Transverse colon (tissue), 4 donors: ENCODE measurements around the gene SIRPB2. TPM values are rescaled to one million over a fixed set of nuclear protein-coding genes. Genes with fewer than 3 reads are reported as not detected.

Experiments used
- DNase-seq: peaks from one replicate; pipeline ENCODE4 v3.0.0-alpha.2; 2019
- H3K27ac ChIP-seq, 4 donors: fragments of 200-600 bp; sonication (generic); 2 replicates each; pipeline ENCODE4 v1.5.1; 2016 to 2018; ENCODE audit warnings: inconsistent platforms in 4 of 4
- H3K27me3 ChIP-seq: fragments of 200-600 bp; sonication (generic); 2 replicates; pipeline ENCODE4 v1.5.1; 2017; ENCODE audit warnings: inconsistent platforms
- H3K36me3 ChIP-seq, 4 donors: fragments of 200-600 bp; sonication (generic); 2 replicates each; pipeline ENCODE4 v1.5.1; 2017 to 2019; ENCODE audit warnings: inconsistent platforms in 4 of 4
- H3K4me1 ChIP-seq, 4 donors: fragments of 200-600 bp; sonication (generic); 2 replicates each; pipeline ENCODE4 v1.5.1; 2017 to 2020; ENCODE audit warnings: inconsistent platforms in 4 of 4
- H3K4me3 ChIP-seq, 4 donors: fragments of 200-600 bp; sonication (generic); 1 replicate in 1 of 4; 2 replicates in 3 of 4; pipeline versions ENCODE4 v1.5.1 to v1.6.1; 2017 to 2019; ENCODE audit warnings: inconsistent platforms in 4 of 4
- H3K9me3 ChIP-seq, 2 donors: fragments of 200-600 bp; sonication (generic); 2 replicates each; pipeline ENCODE4 v1.5.1; 2017 to 2019; ENCODE audit warnings: inconsistent platforms in 2 of 2
- EP300 ChIP-seq: sonication (generic); formaldehyde crosslinking; IDR thresholded peaks from one replicate; pipeline ENCODE4 v1.6.1; 2017; ENCODE audit warnings: antibody characterized with exemption, low read depth
- POLR2A ChIP-seq: fragments of 450-650 bp; IDR thresholded peaks from one replicate; pipeline ENCODE4 v1.6.1; 2016; ENCODE audit warnings: antibody characterized with exemption, mild to moderate bottlenecking, moderate library complexity
- POLR2AphosphoS5 ChIP-seq, 3 donors: sonication (generic); formaldehyde crosslinking; IDR thresholded peaks; one replicate each; pipeline ENCODE4 v1.6.1; 2016; ENCODE audit warnings: antibody characterized with exemption in 3 of 3
- WGBS, 2 donors: methylation state at CpG; one replicate each; pipeline ENCODE4 v1.1.5; 2018; ENCODE audit warnings: low coverage in 1 of 2; 5-methylcytosine and 5-hydroxymethylcytosine counted together
- in situ Hi-C, 4 donors: fragments of 200-750 bp; cut with MboI; loops; one replicate each; pipeline versions ENCODE4 v1.15.0 to v1.15.1; 2017; ENCODE audit warnings: low sequenced_read_pairs in 3 of 4, low pct_ligation_motif_present in 1 of 4, low pct_unique_long_range_greater_than_20kb in 1 of 4
- intact Hi-C: fragments of 100-400 bp; cut with DNase I; formaldehyde crosslinking; loops from one replicate; pipeline ENCODE4 v1.15.1; 2023; ENCODE audit warnings: low total_unique reads
- total RNA-seq, 4 donors: library from RNA; depleted of rRNA; stranded (reverse); fragments of >200 nt; gene quantifications; one replicate each; pipeline ENCODE4 v1.1.0, GENCODE V29; 2016
- TF ChIP-seq, protein P1 (sequence below), 5 experiments: fragments of 200-600 bp in 3 of 5; fragments of 450-650 bp in 2 of 5; sonication (generic) in 3 of 5; IDR thresholded peaks; 1 replicate in 2 of 5; 2 replicates in 3 of 5; pipeline ENCODE4 v1.5.1; 2016 to 2017; ENCODE audit warnings: antibody characterized with exemption in 5 of 5, inconsistent platforms in 3 of 5, mild to moderate bottlenecking in 2 of 5, moderate library complexity in 1 of 5

The SIRPB2 gene
- total RNA-seq, 4 donors from 2014 or later = 3.7 to 3.8 TPM; not detected in 2

DNA sequence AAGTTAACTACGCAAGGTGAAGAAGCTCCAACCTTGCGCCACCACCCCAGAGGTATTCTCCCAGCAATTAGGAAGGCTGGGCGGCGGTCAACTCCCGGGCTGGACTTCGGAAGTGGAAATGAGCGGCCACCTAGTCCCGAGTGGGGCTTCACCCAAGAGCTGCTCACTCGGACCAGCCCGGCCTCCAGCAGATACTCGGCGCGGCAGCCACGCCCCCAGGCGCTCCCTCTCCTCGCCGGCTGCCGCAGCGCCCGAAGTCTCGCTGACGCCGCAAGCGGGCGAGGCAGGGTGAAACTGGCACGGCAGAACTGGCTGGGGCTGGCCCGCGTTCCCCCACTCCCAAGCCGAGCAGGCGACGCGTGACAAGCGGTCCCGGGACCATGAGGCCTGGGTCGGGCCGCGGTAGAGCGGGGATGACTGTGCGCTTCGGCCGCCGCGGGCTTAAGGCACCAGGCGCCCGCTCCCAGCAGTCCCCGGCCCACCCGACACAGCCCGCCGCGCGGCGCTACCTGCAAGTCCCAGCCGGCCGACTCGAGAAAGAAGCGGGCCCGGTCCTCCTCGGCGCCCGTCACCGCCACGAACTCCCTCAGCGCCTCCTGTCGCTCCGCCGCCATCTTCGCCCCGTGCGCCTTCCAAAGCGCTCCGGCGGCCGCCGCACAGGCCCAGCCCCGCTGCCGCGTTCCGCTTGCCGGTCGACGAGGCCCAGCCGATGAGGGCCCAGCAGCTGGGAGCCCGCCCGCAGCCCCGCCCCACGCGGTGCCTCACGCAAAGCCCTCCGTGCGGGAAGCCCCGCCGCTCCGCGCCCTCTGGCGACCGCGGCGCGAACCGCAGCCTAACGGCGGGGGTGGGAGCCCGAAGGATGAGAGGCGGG, 24.8 kb downstream of the SIRPB2 start, which contains the start of gene NSFL1C:
Gene NSFL1C (minus strand): TSS at position 639 of the 871 bp plus-strand sequence. CDS start 25 bp downstream, at position 614.
- WGBS, 2 donors = 0% methylated on average over 91 of the region's 104 CpGs; no CpG with 5 or more reads in 1 of the 2 donors
- peak; percentile 97 for DNase-seq
- peak within 1 kb of the TSS; percentile 89 to 95 (median 92) for H3K27ac ChIP-seq
- intact Hi-C loops (loop anchor here (10.0 kb wide), 1 partner anchor 152 kb away; no protein-coding TSS in a partner anchor), in situ Hi-C loops (loop anchor here in 3 of 4 donors (25.0 kb wide), 2 partner anchors 329 to 354 kb away; partner anchors contain the start of gene PSMF1 (in 2 of the 3))
- no peaks in the 10 kb centered on the region for H3K27me3 ChIP-seq
- TF ChIP-seq, protein P1, sequence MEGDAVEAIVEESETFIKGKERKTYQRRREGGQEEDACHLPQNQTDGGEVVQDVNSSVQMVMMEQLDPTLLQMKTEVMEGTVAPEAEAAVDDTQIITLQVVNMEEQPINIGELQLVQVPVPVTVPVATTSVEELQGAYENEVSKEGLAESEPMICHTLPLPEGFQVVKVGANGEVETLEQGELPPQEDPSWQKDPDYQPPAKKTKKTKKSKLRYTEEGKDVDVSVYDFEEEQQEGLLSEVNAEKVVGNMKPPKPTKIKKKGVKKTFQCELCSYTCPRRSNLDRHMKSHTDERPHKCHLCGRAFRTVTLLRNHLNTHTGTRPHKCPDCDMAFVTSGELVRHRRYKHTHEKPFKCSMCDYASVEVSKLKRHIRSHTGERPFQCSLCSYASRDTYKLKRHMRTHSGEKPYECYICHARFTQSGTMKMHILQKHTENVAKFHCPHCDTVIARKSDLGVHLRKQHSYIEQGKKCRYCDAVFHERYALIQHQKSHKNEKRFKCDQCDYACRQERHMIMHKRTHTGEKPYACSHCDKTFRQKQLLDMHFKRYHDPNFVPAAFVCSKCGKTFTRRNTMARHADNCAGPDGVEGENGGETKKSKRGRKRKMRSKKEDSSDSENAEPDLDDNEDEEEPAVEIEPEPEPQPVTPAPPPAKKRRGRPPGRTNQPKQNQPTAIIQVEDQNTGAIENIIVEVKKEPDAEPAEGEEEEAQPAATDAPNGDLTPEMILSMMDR (IDR thresholded peaks at IDR 0.05) = peak; percentile 66 to 99 (median 97)
- TF ChIP-seq EP300 (no peak), POLR2AphosphoS5 (IDR thresholded peaks at IDR 0.05) (peak in 2 of 3 donors; percentile 77 to 82), POLR2A (peak; percentile 56)
- no peaks in the 10 kb centered on the region for H3K36me3 ChIP-seq
- H3K9me3 ChIP-seq = no peaks in the 10 kb centered on the region
- H3K4me3 ChIP-seq = peak within 1 kb of the TSS; percentile 69 to 98 (median 88)
- peaks cover 11 to 61% (median 32%) of the 10 kb centered on the region in 4 donors for H3K4me1 ChIP-seq

DNA sequence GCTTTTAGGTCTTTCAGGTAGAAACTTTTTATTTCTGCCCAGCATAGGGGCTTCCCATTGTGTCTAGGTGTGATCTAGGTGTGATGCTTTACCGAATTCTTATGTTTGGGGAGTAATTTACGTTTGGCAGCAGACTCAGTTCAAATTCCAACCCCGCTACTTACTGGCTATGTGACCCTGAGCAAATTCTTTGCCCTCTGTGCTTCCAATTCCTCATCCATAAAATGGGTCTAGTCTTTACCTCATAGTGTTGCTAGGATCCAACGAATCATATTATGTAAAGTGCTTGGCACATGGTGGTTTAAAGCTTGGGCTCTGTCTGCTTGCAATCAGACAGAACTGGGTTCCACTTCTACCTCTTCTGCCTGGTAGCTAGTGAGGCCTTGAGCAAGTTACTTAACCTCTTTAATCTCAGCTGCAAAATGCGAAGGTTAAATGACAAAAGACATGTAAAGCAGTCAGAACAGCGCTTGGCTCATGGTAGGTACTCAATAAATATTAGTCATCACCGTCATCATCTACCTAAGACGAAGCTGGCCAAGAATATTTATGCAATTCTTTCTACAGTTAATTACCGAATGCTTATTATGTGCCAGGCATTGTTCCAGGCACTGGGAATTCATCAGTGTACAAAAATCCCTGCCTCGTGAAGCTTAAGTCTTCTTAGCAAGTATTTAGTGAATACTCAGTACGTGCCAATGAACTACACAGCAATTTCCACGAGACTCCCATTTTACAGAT, 25.6 kb downstream of the SIRPB2 start:
- Histone ChIP-seq H3K36me3 (peaks cover 0 to 4% (median 0%) of the 10 kb centered on the region in 4 donors), H3K27me3 (no peaks in the 10 kb centered on the region), H3K4me3 (peak overlapping the region; percentile 69 to 98 (median 88)), H3K27ac (peak overlapping the region; percentile 89 to 95 (median 92)), H3K9me3 (no peaks in the 10 kb centered on the region), H3K4me1 (peaks cover 11 to 59% (median 31%) of the 10 kb centered on the region in 4 donors)
- in situ Hi-C loops (loop anchor here in 3 of 4 donors (25.0 kb wide), 2 partner anchors 328 to 353 kb away; partner anchors contain the start of gene PSMF1 (in 2 of the 3)), intact Hi-C loops (loop anchor here (10.0 kb wide), 1 partner anchor 151 kb away; no protein-coding TSS in a partner anchor)
- 37 to 40% methylated on average over 6 to 12 of the region's 12 CpGs for WGBS, 2 donors
- no peak for DNase-seq
- TF ChIP-seq, protein P1 (IDR thresholded peaks at IDR 0.05) = no peak
- TF ChIP-seq POLR2AphosphoS5 (IDR thresholded peaks at IDR 0.05) = no peak
- no peak for TF ChIP-seq POLR2A
- no peak for TF ChIP-seq EP300

DNA sequence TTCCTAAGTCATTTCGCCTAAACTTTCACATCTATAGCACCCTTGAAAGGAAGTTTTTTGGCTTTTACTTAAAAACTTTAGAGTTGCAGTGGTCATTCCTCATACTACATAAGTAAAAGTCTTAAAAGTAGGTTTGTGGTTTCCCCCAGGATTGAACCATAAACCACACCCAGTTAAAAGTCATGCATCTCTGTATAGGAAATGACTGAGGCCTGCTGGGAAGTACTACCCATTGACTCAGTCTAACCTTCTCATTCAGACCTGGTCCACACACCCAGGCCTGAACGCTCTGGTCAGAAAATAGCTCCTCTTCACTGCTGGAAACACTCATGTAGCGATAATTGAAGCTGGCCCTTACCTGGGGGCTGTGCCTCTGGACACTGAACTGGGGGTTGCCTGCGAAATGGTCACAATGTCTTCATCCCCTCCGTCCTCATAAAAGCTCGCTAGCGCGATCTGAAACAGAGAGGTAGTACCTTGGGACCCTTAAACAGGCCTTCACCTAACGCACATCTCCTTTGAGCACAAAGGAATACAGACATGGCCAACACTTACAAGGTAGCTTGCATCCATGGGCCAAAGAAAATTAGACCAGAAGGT, 27.1 kb downstream of the SIRPB2 start:
- in situ Hi-C loops = loop anchor here in 3 of 4 donors (25.0 kb wide), 2 partner anchors 327 to 352 kb away; partner anchors contain the start of gene PSMF1 (in 2 of the 3)
- Histone ChIP-seq H3K4me3 (no peak overlapping the region), H3K27ac (no peak overlapping the region), H3K4me1 (peaks cover 11 to 44% (median 20%) of the 10 kb centered on the region in 4 donors), H3K9me3 (no peaks in the 10 kb centered on the region), H3K27me3 (no peaks in the 10 kb centered on the region), H3K36me3 (peaks cover 0 to 6% (median 0%) of the 10 kb centered on the region in 4 donors)
- no peak for DNase-seq
- 90 to 95% methylated on average over 2 to 9 of the region's 9 CpGs for WGBS, 2 donors
- intact Hi-C loops = loop anchor here (10.0 kb wide), 1 partner anchor 149 kb away; no protein-coding TSS in a partner anchor
- TF ChIP-seq EP300 (no peak), POLR2A (no peak), POLR2AphosphoS5 (IDR thresholded peaks at IDR 0.05) (no peak)
- TF ChIP-seq, protein P1 (IDR thresholded peaks at IDR 0.05) = no peak
